GM12878 (cell line): ENCODE measurements around the gene CALML4.

Experiments
- CTCF ChIP-seq, 3 experiments: IDR thresholded peaks in 2 of 3; conservative IDR thresholded peaks in 1 of 3; 2 replicates each; pipeline ENCODE4 v1.5.1; 2011; ENCODE audit warnings: low read depth in 3 of 3, low read length in 3 of 3, mild to moderate bottlenecking in 3 of 3, control low read depth in 2 of 3, moderate library complexity in 2 of 3, inconsistent platforms in 1 of 3, mixed read lengths in 1 of 3; ENCODE audit not compliant: control insufficient read depth in 2 of 3, insufficient read depth in 1 of 3; ENCODE audit errors: extremely low read depth in 1 of 3
- MAX ChIP-seq: IDR thresholded peaks from 2 replicates; pipeline ENCODE4 v1.6.1; 2012; ENCODE audit warnings: low read depth, low read length, improper control_type of control experiment
- TCF7 ChIP-seq: IDR thresholded peaks from 2 replicates; pipeline ENCODE4 v1.6.1; 2014; ENCODE audit warnings: antibody characterized with exemption, borderline replicate concordance

- TF ChIP-seq CTCF (IDR thresholded peaks at IDR 0.05 in 2 of 3, conservative IDR thresholded peaks at IDR 0.05 in 1 of 3; ENCODE audit: control insufficient read depth in 2 of 3, extremely low read depth in 1 of 3, insufficient read depth in 1 of 3, low read depth in 3 of 3, low read length in 3 of 3) (no peak), TCF7 (no peak), MAX (no peak)
Observed at GRCh38 chr15:68158046-68158628, 47.0 kb downstream of the CALML4 start.
